ENCODE results near the gene TOLLIP.

Gene TOLLIP

DNA sequence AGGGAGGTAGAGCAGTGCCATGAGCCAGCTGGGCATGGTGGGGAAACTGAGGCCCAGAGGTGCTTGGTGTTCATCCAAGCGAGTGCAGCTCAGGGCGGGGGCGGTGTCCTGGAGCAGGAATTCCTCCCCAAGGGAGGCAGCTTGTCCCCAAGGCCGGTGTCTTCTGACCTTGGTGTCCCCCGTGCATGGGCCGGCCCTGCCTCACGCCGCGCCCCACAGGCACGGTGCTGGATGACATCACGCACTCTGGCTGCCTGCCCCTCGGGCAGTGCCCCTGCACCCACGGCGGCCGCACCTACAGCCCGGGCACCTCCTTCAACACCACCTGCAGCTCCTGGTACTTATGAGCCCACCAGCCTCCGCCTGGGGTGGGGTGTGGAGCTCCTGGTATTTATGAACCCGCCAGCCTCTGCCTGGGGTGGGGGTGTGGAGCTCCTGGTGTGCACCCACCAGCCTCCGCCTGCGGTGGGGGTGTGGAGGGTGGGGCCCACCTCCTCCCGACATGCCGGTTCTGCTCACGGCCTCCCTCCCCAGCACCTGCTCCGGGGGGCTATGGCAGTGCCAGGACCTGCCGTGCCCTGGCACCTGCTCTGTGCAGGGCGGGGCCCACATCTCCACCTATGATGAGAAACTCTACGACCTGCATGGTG is 79.8 kb downstream of the TOLLIP start:
- no peak for DNase-seq

DNA sequence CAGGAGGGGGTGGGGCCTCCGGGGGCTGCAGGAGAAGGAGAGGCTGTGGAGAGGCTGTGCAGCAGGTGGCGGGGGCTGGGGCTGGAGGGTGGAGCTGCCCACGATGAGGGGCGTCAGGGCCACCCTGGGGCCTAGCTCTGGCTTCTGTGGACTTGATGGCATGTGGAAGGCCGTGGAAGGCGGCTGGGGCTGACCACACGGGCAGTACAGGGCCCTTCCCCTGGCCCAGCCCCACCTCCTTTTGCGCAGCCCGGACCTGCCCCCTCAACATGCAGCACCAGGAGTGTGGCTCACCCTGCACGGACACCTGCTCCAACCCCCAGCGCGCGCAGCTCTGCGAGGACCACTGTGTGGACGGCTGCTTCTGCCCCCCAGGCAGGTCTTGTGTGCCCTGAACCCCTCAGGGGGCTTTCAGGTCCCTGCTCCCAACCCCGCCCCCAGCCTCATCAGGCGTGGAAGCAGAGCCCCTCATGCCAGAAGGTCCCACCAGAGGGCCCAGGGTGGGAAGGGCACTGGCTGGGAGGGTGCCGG is 80.4 kb downstream of the TOLLIP start:
- no peak for DNase-seq

DNA sequence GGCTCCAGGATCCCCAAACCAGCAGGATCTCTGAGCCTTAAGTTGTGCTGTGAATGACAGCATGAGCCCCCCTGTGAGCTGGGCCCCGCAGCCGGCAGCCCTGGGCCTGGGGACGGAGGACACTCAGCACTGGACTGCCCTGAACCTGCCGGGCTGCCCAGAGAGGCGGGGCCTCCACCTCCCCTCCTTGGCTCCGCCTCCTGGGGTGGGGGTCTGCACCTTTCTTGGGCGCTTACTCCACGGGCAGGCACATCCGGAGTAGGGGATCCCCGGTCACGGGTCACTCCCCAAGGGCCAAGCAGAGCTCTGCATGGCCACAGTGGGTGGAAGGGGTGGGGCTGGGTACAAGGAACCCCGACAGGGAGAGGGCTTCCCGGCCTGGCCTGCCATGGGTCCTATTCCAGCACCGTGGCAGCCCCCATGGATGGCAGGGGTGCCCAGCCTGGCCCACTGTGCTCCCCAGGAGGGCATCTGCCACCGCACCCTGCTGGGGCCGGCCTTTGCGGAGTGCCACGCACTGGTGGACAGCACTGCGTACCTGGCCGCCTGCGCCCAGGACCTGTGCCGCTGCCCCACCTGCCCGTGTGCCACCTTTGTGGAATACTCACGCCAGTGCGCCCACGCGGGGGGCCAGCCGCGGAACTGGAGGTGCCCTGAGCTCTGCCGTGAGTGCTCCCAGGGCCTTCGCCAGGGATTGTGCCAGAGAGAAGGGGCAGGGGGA is 81.2 kb downstream of the TOLLIP start:
- DNase-seq = no peak

DNA sequence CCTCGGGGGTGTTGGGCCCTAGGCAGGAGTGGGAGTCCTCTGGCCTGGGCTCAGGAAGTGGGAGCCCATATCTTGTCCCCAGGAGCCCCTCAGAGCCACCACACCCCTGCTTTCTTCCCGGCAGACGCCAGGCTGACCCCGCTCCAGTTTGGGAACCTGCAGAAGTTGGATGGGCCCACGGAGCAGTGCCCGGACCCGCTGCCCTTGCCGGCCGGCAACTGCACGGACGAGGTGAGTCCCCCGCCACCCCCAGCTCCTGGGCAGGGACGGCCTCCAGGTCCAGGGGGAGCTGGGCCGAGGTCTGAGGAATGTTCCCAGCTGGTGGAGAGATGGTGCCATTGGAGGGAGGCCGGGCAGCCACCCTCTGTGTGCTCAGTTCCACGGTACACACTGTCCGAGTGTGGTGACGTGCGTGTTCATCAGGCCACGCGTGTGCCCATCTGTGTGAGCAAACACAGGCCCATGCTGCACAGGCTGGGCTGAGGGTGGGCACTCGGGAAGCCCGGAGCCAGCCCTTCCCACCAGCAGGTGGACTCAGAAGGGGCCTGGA is 81.8 kb downstream of the TOLLIP start:
- no peak for DNase-seq

DNA sequence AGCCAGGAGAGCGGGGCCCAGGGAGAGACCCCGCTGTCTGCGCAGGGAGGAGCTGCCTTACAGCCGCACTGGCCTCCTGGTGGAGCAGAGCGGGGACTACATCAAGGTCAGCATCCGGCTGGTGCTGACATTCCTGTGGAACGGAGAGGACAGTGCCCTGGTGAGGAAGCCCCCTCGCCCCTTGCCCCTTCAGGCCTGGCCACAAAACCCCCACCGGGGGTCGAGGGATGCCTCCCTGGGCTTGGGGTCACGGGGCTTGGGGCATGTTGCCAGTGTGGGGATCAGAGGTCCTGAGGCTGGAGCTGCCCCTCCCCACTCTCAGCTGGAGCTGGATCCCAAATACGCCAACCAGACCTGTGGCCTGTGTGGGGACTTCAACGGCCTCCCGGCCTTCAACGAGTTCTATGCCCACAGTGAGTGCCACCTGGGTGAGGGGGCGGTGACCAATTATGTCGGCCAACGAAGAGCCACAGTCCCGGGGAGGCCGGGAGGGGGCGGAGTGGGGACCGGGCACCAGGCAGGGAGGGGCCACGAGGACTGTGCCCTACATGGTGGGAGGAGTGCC is 82.4 kb downstream of the TOLLIP start:
- DNase-seq = no peak

DNA sequence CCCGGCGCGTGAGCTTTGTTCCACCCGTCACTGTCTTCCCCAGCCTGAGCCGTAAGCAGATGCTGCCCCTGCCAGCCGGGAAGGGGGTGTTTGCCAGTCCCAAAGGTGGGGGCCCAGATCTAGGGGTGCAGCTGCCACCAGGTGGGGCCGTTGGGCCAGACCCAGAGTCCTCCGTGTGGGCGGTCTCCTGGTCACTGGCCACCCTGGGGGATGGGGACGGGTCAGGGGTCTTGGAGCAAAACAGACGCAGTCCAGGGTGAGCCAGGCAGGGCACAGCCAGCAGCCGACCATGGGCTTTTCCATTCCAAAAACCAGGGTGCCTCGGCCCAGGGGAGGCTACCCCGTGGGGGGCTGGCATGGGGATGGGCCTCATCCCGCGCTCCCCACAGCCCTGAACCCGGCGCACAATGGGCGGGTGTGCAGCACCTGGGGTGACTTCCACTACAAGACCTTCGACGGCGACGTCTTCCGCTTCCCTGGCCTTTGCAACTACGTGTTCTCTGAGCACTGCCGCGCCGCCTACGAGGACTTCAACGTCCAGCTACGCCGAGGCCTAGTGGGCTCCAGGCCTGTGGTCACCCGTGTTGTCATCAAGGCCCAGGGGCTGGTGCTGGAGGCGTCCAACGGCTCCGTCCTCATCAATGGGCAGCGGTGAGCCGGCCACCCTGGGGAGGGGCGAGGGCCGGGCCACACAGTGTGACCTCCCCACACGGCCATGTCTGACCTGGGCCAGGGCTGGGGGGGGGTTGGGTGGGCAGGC is 83.0 kb downstream of the TOLLIP start:
- DNase-seq = no peak

DNA sequence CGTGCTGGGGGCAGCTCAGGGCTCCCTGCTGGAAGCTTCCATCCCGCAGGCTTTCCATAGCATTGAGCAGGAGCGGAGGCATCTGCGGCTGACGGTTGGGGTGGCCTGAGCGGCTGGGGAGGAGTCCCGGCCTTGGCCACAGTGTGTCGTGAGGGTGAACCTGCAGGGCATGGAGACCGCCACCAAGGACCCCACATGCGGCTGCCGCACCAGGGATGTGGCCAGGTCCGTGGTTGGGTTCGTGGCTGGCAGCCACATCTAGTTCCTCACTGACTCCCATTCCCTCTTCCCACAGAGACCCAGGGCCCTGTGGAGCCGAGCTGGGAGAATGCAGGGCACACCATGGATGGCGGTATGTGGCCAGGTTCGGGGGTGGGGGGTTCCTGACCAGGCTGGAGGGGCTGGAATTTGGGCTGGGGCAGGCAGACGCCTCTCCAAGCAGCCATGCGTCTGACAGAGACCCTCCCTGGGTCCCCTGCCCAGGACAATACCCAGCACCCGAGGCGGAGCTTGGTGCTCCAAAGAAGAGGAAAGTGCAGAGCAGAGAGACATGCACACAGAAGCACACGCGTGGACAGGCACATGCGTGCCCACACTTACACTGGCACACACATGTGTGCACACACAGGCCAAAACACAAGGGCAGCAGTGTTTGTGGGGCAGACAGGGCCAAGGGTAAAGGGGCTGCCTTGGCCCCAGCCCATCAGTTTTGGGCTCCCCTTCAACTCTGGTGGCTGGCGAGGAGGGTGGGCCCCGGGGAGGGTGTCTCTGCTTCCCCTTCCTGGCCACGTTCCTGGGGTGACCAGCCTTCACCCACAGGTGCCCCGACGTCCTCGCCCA is 83.8 kb downstream of the TOLLIP start:
- DNase-seq = no peak

DNA sequence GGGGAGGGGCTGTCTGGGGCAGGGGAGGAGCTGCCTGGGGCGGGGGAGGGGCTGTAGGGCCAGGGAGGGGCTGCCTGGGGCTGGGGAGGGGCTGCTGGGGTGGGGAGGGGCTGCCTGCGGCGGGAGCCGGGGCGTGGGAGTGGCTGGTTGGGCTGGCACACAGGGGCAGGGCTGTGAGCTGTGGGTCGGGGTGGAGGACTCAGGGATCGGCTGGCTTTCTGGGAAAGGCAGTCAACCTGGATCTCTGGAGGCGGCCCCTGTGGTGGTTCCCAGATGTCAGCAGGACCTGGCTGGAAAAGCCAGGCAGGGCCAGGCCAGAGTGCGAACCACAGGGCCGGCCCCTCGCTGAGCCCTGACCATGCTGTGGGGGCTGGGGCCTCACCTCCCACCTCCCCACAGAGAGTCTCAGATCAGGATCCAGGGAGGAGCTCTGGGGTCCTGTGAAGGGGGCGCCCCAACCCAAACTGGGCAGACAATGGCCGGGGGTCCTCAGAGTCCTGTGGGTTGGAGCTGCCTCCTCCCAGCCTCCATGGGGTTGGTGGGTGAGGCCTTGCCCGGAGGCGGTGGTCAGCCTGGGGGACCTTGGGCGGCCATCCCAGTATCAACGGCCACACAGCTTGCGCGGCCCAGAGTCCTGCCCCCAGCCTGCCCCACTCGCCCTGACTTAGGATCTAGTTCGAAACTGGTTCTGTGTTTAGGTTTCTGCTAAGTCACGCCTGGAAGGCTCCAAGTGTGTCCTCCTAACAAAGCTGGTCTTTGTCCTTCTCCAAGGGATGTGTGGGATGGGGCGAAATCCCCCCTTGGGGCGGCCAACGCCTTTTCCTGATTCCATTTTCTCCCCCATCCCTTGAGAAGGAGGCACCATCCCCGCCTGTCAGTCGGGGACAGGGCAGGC is 84.7 kb downstream of the TOLLIP start:
- no peak for DNase-seq
